GM12801 (cell line): ENCODE results near the gene AMELY.

ENCODE experiments used
- CTCF ChIP-seq: IDR thresholded peaks from one replicate; pipeline ENCODE4 v1.5.1; 2011; ENCODE audit warnings: control low read depth; ENCODE audit not compliant: insufficient read length; ENCODE audit errors: extremely low read depth

The AMELY gene

GRCh38 chrY:6911253-6911881 lies at the start of gene AMELY:
TSS of gene AMELY (minus strand) at chrY:6911752. CDS start at chrY:6872608, 39,144 bp downstream.
- TF ChIP-seq CTCF, result no peak

- TF ChIP-seq CTCF, result no peak
Measured at GRCh38 chrY:6949947-6950346, 38.4 kb upstream of the AMELY start.

GRCh38 chrY:6948378-6948777 lies 36.8 kb upstream of the AMELY start:
- no peak for TF ChIP-seq CTCF

GRCh38 chrY:6947695-6948094 lies 36.1 kb upstream of the AMELY start:
- no peak for TF ChIP-seq CTCF

- TF ChIP-seq CTCF, result no peak
Measured at GRCh38 chrY:6935497-6935896, 23.9 kb upstream of the AMELY start.

GRCh38 chrY:6931779-6932396 lies 20.3 kb upstream of the AMELY start:
- no peak for TF ChIP-seq CTCF

GRCh38 chrY:6929237-6929636 lies 17.7 kb upstream of the AMELY start:
- TF ChIP-seq CTCF, result no peak

- no peak for TF ChIP-seq CTCF
Measured at GRCh38 chrY:6928265-6928664, 16.7 kb upstream of the AMELY start.
